IMR-90 (cell line): ENCODE measurements around the gene KRT33A. TPM values are rescaled to one million over a fixed set of nuclear protein-coding genes. Genes with fewer than 3 reads are reported as not detected.

ENCODE experiments used
- ATAC-seq: fragments of 200-7000 bp; cut with Tn5 transposase; 2 replicates; pipeline ENCODE4 v1.9.1; 2020; ENCODE audit warnings: low read depth, mild to moderate bottlenecking, moderate library complexity
- BruUV-seq: library from RNA; stranded (reverse); fragments of 400-500 nt; replicated peaks from 2 replicates; lab custom pipeline; 2021; lab: Mats Ljungman, UMichigan
- CTCF ChIA-PET: fragments of 300-600 bp; formaldehyde crosslinking; extraction: SDS; loops from one replicate; lab custom pipeline; 2021; ENCODE audit warnings: antibody characterized with exemption; lab: Yijun Ruan, JAX
- POLR2A ChIA-PET: fragments of 300-600 bp; sonication (Branson Sonifier 250); formaldehyde crosslinking; loops from one replicate; lab custom pipeline; 2022; ENCODE audit warnings: antibody characterized with exemption; ENCODE audit not compliant: unreplicated experiment; lab: Charles Lee
- DNase-seq: peaks from one replicate; pipeline ENCODE4 v3.0.0; 2013
- H2AFZ ChIP-seq: replicated peaks from 2 replicates; pipeline ENCODE3; 2013; ENCODE audit warnings: low read length, mild to moderate bottlenecking; ENCODE audit not compliant: poor library complexity
- H2AK5ac ChIP-seq: 2 replicates; pipeline ENCODE4 v1.6.1; 2013; ENCODE audit warnings: low read depth, low read length, inconsistent platforms
- H2AK9ac ChIP-seq: replicated peaks from 2 replicates; pipeline ENCODE3; 2013; ENCODE audit warnings: mild to moderate bottlenecking, low read depth, low read length, moderate library complexity; ENCODE audit not compliant: poor library complexity
- H2BK120ac ChIP-seq: 2 replicates; pipeline ENCODE4 v1.6.1; 2013; ENCODE audit warnings: low read depth, low read length, inconsistent platforms
- H2BK15ac ChIP-seq: 3 replicates; pipeline ENCODE4 v1.6.1; 2013; ENCODE audit warnings: low read depth, low read length, inconsistent platforms
- H2BK20ac ChIP-seq: 2 replicates; pipeline ENCODE4 v1.6.1; 2013; ENCODE audit warnings: low read depth, mild to moderate bottlenecking, inconsistent platforms, low read length, moderate library complexity
- H2BK5ac ChIP-seq: 2 replicates; pipeline ENCODE4 v1.6.1; 2013; ENCODE audit warnings: mild to moderate bottlenecking, low read depth, low read length, inconsistent platforms; ENCODE audit not compliant: poor library complexity, severe bottlenecking
- H3K14ac ChIP-seq: replicated peaks from 2 replicates; pipeline ENCODE4 v1.6.1; 2013; ENCODE audit warnings: low read depth, low read length, inconsistent platforms
- H3K18ac ChIP-seq: 2 replicates; pipeline ENCODE4 v1.6.1; 2013; ENCODE audit warnings: low read depth, low read length, control low read depth
- H3K23ac ChIP-seq: 2 replicates; pipeline ENCODE4 v1.6.1; 2013; ENCODE audit warnings: low read depth, low read length, inconsistent platforms
- H3K27ac ChIP-seq: 2 replicates; pipeline ENCODE4 v1.5.1; 2013; ENCODE audit warnings: mild to moderate bottlenecking, control low read depth, low read length; ENCODE audit not compliant: insufficient read depth
- H3K27me3 ChIP-seq: 2 replicates; pipeline ENCODE4 v1.6.1; 2013; ENCODE audit warnings: low read length; ENCODE audit not compliant: control insufficient read depth, insufficient read depth
- H3K36me3 ChIP-seq: 2 replicates; pipeline ENCODE4 v1.6.1; 2013; ENCODE audit warnings: low read length, mixed read lengths; ENCODE audit not compliant: control insufficient read depth, insufficient read depth
- H3K4ac ChIP-seq: 2 replicates; pipeline ENCODE4 v1.6.1; 2013; ENCODE audit warnings: low read depth, low read length, inconsistent platforms
- H3K4me1 ChIP-seq: 2 replicates; pipeline ENCODE4 v1.6.1; 2013; ENCODE audit warnings: low read length, mixed read lengths; ENCODE audit not compliant: control insufficient read depth, insufficient read depth
- H3K4me2 ChIP-seq: 2 replicates; pipeline ENCODE4 v1.6.1; 2013; ENCODE audit warnings: low read depth, mild to moderate bottlenecking, control low read depth, low read length, moderate library complexity
- H3K4me3 ChIP-seq: 2 replicates; pipeline ENCODE4 v1.5.1; 2013; ENCODE audit warnings: low read depth, mild to moderate bottlenecking, control low read depth, low read length, moderate library complexity; ENCODE audit not compliant: insufficient read depth
- H3K56ac ChIP-seq: 2 replicates; pipeline ENCODE4 v1.6.1; 2013; ENCODE audit warnings: low read length, inconsistent platforms; ENCODE audit not compliant: insufficient read depth; ENCODE audit errors: extremely low read depth
- H3K79me1 ChIP-seq, 2 experiments: 2 replicates each; pipeline ENCODE4 v1.6.1; 2013; ENCODE audit warnings: low read length in 2 of 2, inconsistent platforms in 1 of 2, low read depth in 1 of 2
- H3K9ac ChIP-seq: 2 replicates; pipeline ENCODE4 v1.6.1; 2013; ENCODE audit warnings: low read depth, low read length, control low read depth
- H3K9me1 ChIP-seq: 2 replicates; pipeline ENCODE4 v1.6.1; 2013; ENCODE audit warnings: low read length, inconsistent platforms; ENCODE audit not compliant: insufficient read depth
- H3K9me3 ChIP-seq: 2 replicates; pipeline ENCODE4 v1.6.1; 2013; ENCODE audit warnings: low read length; ENCODE audit not compliant: control insufficient read depth, insufficient read depth
- H4K20me1 ChIP-seq: 2 replicates; pipeline ENCODE4 v1.6.1; 2013; ENCODE audit warnings: low read length, inconsistent platforms; ENCODE audit not compliant: insufficient read depth
- H4K5ac ChIP-seq: 2 replicates; pipeline ENCODE4 v1.6.1; 2013; ENCODE audit warnings: mild to moderate bottlenecking, low read depth, low read length, control low read depth
- H4K8ac ChIP-seq, 2 experiments: 2 replicates each; pipeline ENCODE4 v1.6.1; 2013; ENCODE audit warnings: low read depth in 2 of 2, low read length in 2 of 2, control low read depth in 1 of 2, inconsistent platforms in 1 of 2
- H4K91ac ChIP-seq: 2 replicates; pipeline ENCODE4 v1.6.1; 2013; ENCODE audit warnings: low read depth, low read length, inconsistent platforms; ENCODE audit not compliant: insufficient read depth
- MAFK ChIP-seq: IDR thresholded peaks from 2 replicates; pipeline ENCODE4 v1.6.1; 2012; ENCODE audit warnings: low read depth, low read length, improper control_type of control experiment
- SMC3 ChIP-seq: fragments of 150-350 bp; IDR thresholded peaks from 2 replicates; pipeline ENCODE4 v1.6.1; 2016; ENCODE audit warnings: low read depth, mild to moderate bottlenecking, antibody characterized with exemption, low read length, moderate library complexity
- WGBS, 2 experiments: methylation state at CpG; one replicate each; pipeline versions ENCODE4 v1.1.5 to v1.1.7; 2013; ENCODE audit warnings: missing lambda C conversion rate in 2 of 2; ENCODE audit not compliant: insufficient read length in 1 of 2; ENCODE audit errors: extremely low coverage in 2 of 2; 5-methylcytosine and 5-hydroxymethylcytosine counted together
- dilution Hi-C: fragments of 300-500 bp; cut with HindIII; formaldehyde crosslinking; loops from one replicate; pipeline ENCODE4 v1.14.3; 2018; ENCODE audit warnings: low sequenced_read_pairs; ENCODE audit not compliant: unreplicated experiment
- in situ Hi-C: fragments of 300-500 bp; cut with MboI; formaldehyde crosslinking; loops from 3 replicates; pipeline ENCODE4 v1.14.3; 2019; ENCODE audit warnings: low sequenced_read_pairs, inconsistent platforms, mixed read lengths
- intact Hi-C: fragments of 100-400 bp; cut with micrococcal nuclease; formaldehyde crosslinking; loops from 2 replicates; pipeline ENCODE4 v1.10.0; 2022
- polyA plus RNA-seq, 3 experiments: library from polyadenylated mRNA; depleted of rRNA; stranded (reverse); fragments of >200 nt; gene quantifications; 2 replicates each; pipeline ENCODE4 v1.2.3, GENCODE V29; 2012; ENCODE audit warnings: low replicate concordance in 1 of 3
- total RNA-seq: library from RNA; depleted of rRNA; stranded (reverse); fragments of >200 nt; gene quantifications from 2 replicates; pipeline ENCODE4 v1.2.3, GENCODE V29; 2012

KRT33A gene
- total and polyA plus RNA-seq, 2 of the 4 experiments (the other 2 are of a cell fraction) = not detected

DNA sequence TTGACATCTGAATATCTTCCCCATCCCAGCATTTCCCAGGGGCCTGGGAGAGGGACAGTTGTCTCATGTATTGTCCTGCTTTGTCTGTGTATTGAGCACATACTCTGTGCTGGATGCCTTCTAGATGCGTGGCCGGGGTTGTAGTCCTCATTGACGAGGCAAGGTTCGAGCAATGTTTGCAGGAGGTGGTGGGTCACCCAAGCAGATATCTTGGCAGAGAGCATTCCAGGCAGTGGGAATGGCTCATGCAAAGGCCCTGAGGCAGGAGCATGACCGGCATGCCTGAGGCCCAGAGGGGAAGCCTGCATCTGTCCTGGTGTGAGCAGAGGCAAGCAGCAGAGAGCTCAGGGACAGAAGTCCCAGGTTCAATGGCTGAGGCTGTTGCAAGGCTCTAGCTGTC, 17.5 kb downstream of the KRT33A start:
- no peak for ATAC-seq
- Histone ChIP-seq H4K91ac (no peak overlapping the region), H4K8ac (no peak overlapping the region), H3K9ac (no peak overlapping the region), H2BK120ac (no peak overlapping the region), H3K4me2 (no peak overlapping the region), H3K27me3 (peaks cover 3% of the 10 kb centered on the region), H2BK15ac (no peak overlapping the region), H3K4me3 (no peak overlapping the region), H2BK5ac (no peak overlapping the region), H3K56ac (no peak overlapping the region), H3K4ac (no peak overlapping the region), H2AK9ac (no peak overlapping the region), H2BK20ac (no peak overlapping the region), H3K4me1 (no peaks in the 10 kb centered on the region), H3K79me1 (no peaks in the 10 kb centered on the region), H3K9me1 (peaks cover 3% of the 10 kb centered on the region; the same call in 1 of the 2 replicates), H4K5ac (no peak overlapping the region), H3K14ac (no peak overlapping the region), H3K23ac (no peak overlapping the region), H3K9me3 (no peaks in the 10 kb centered on the region), H3K36me3 (no peaks in the 10 kb centered on the region), H3K18ac (no peak overlapping the region), H2AFZ (no peak overlapping the region), H3K27ac (no peak overlapping the region), H4K20me1 (no peaks in the 10 kb centered on the region), H2AK5ac (no peak overlapping the region)
- no peak for TF ChIP-seq SMC3
- TF ChIP-seq MAFK = no peak
- intact Hi-C loops (no loop called here), dilution Hi-C loops (no loop called here), in situ Hi-C loops (loop anchor here (5.0 kb wide), 1 partner anchor 329 kb away; no protein-coding TSS in a partner anchor)
- ChIA-PET CTCF (no interaction called here), POLR2A (no interaction called here)
- no TSS peak for BruUV-seq
- DNase-seq = no peak
- 93% methylated on average over 5 of the region's 5 CpGs; no CpG with 5 or more reads in 1 of the 2 experiments for WGBS, 2 experiments
